HCT116 (cell line): ENCODE measurements around the gene ERGIC1. TPM values are rescaled to one million over a fixed set of nuclear protein-coding genes. Genes with fewer than 3 reads are reported as not detected.

Experiments used
- ATAC-seq: fragments of 200-7000 bp; cut with Tn5 transposase; 2 replicates; pipeline ENCODE4 v1.9.1; 2020; ENCODE audit warnings: mild to moderate bottlenecking, moderate library complexity
- BruUV-seq: library from RNA; stranded (reverse); fragments of 400-500 nt; replicated peaks from 2 replicates; lab custom pipeline; 2021; lab: Mats Ljungman, UMichigan
- CTCF ChIA-PET: fragments of 300-600 bp; sonication (Branson Sonifier 250); formaldehyde crosslinking; loops from one replicate; lab custom pipeline; 2021; ENCODE audit warnings: antibody characterized with exemption; lab: Charles Lee
- POLR2A ChIA-PET: fragments of 300-600, 350-600 bp; sonication (Branson Sonifier 250); formaldehyde crosslinking; loops from one replicate; lab custom pipeline; 2021; ENCODE audit warnings: antibody characterized with exemption; lab: Charles Lee
- RAD21 ChIA-PET, 2 experiments: fragments of 300-600 bp; sonication (Branson Sonifier 250); formaldehyde crosslinking; loops; one replicate each; lab custom pipeline; 2023; ENCODE audit warnings: low total read pairs in 2 of 2; ENCODE audit not compliant: uncharacterized antibody in 2 of 2, unreplicated experiment in 2 of 2, low non-redundant PET in 1 of 2; lab: Charles Lee
- DNase-seq: peaks from one replicate; pipeline ENCODE4 v3.0.0-alpha.2; 2010; ENCODE audit warnings: low read depth, low spot score
- H2AFZ ChIP-seq: fragments of 200-600 bp; shearing (Covaris generic), sonication (generic); 2 replicates; pipeline ENCODE4 v1.6.1; 2017; ENCODE audit warnings: low read depth, mixed run types, mixed read lengths, antibody characterized with exemption, low read length; ENCODE audit not compliant: poor library complexity, severe bottlenecking
- H3K27ac ChIP-seq: 2 replicates; pipeline ENCODE4 v1.5.1; 2012; ENCODE audit warnings: low read depth, low read length
- H3K27me3 ChIP-seq: fragments of 200-600 bp; sonication (generic); 2 replicates; pipeline ENCODE4 v1.6.1; 2016; ENCODE audit warnings: mixed run types, low read length, mixed read lengths; ENCODE audit not compliant: insufficient read depth
- H3K36me3 ChIP-seq, 2 experiments: fragments of 200-500 bp in 1 of 2; fragments of 200-600 bp in 1 of 2; sonication (Bioruptor generic) in 1 of 2; sonication (generic) in 1 of 2; 2 replicates each; pipeline versions ENCODE4 v1.5.1 to v1.6.1; 2014 to 2016; ENCODE audit warnings: low read length in 2 of 2, inconsistent platforms in 1 of 2, mixed read lengths in 1 of 2, mixed run types in 1 of 2; ENCODE audit not compliant: insufficient read depth in 2 of 2, control insufficient read depth in 1 of 2
- H3K4me1 ChIP-seq, 2 experiments: fragments of 200-600 bp in 1 of 2; sonication (generic) in 1 of 2; 2 replicates each; pipeline versions ENCODE4 v1.5.1 to v1.6.1; 2012 to 2017; ENCODE audit warnings: low read length in 2 of 2, inconsistent platforms in 1 of 2, mild to moderate bottlenecking in 1 of 2, mixed read lengths in 1 of 2, mixed run types in 1 of 2, moderate library complexity in 1 of 2; ENCODE audit not compliant: insufficient read depth in 2 of 2, control insufficient read depth in 1 of 2
- H3K4me2 ChIP-seq: fragments of 200-600 bp; sonication (generic); 2 replicates; pipeline ENCODE4 v1.6.1; 2017; ENCODE audit warnings: mixed run types, low read length, mixed read lengths
- H3K4me3 ChIP-seq, 2 experiments: fragments of 200-600 bp in 1 of 2; sonication (generic) in 1 of 2; replicated peaks in 1 of 2; 2 replicates each; pipeline ENCODE4 v1.5.1; 2011 to 2016; ENCODE audit warnings: low read length in 2 of 2, control low read depth in 1 of 2, low read depth in 1 of 2, mild to moderate bottlenecking in 1 of 2, mixed read lengths in 1 of 2, mixed run types in 1 of 2
- H3K79me2 ChIP-seq: fragments of 200-600 bp; sonication (generic); 2 replicates; pipeline ENCODE4 v1.6.1; 2017; ENCODE audit warnings: mild to moderate bottlenecking, mixed run types, low read length, moderate library complexity, mixed read lengths; ENCODE audit not compliant: insufficient read depth
- H3K9ac ChIP-seq: fragments of 200-600 bp; sonication (generic); 2 replicates; pipeline ENCODE4 v1.6.1; 2016; ENCODE audit warnings: low read length, mixed read lengths
- H3K9me2 ChIP-seq: fragments of 200-600 bp; sonication (generic), shearing (Covaris generic); 2 replicates; pipeline ENCODE4 v1.6.1; 2017; ENCODE audit warnings: mixed run types, mild to moderate bottlenecking, moderate library complexity; ENCODE audit not compliant: insufficient read depth
- H3K9me3 ChIP-seq, 2 experiments: fragments of 200-500 bp in 1 of 2; fragments of 200-600 bp in 1 of 2; sonication (Bioruptor generic) in 1 of 2; sonication (generic) in 1 of 2; 2 replicates each; pipeline ENCODE4 v1.6.1; 2014 to 2017; ENCODE audit warnings: low read length in 2 of 2, mixed read lengths in 2 of 2, inconsistent platforms in 1 of 2, low read depth in 1 of 2, mild to moderate bottlenecking in 1 of 2, mixed run types in 1 of 2, moderate library complexity in 1 of 2; ENCODE audit not compliant: control insufficient read depth in 1 of 2, insufficient read depth in 1 of 2
- H4K20me1 ChIP-seq: fragments of 200-600 bp; sonication (generic), shearing (Covaris generic); 2 replicates; pipeline ENCODE4 v1.6.1; 2017; ENCODE audit warnings: mixed run types, mild to moderate bottlenecking, moderate library complexity; ENCODE audit not compliant: insufficient read depth
- CEBPB ChIP-seq: IDR thresholded peaks from 2 replicates; pipeline ENCODE4 v1.6.1; 2012; ENCODE audit warnings: low read depth
- EGR1 ChIP-seq: IDR thresholded peaks from 2 replicates; pipeline ENCODE4 v1.6.1; 2012; ENCODE audit warnings: low read depth
- ELF1 ChIP-seq: IDR thresholded peaks from 2 replicates; pipeline ENCODE4 v1.6.1; 2012; ENCODE audit warnings: low read depth, borderline replicate concordance
- EZH2 ChIP-seq: fragments of 200-600 bp; sonication (generic); IDR thresholded peaks from 2 replicates; pipeline ENCODE4 v1.6.1; 2017; ENCODE audit warnings: antibody characterized with exemption, mixed run types
- FOSL1 ChIP-seq: IDR thresholded peaks from 2 replicates; pipeline ENCODE4 v1.6.1; 2012; ENCODE audit warnings: low read depth
- JUND ChIP-seq: IDR thresholded peaks from 2 replicates; pipeline ENCODE4 v1.6.1; 2012
- POLR2AphosphoS5 ChIP-seq: IDR thresholded peaks from 2 replicates; pipeline ENCODE4 v1.6.1; 2011; ENCODE audit warnings: mild to moderate bottlenecking, low read depth, low read length, moderate library complexity
- SIN3A ChIP-seq: IDR thresholded peaks from 2 replicates; pipeline ENCODE4 v1.6.1; 2012; ENCODE audit warnings: low read depth
- SRF ChIP-seq: IDR thresholded peaks from 2 replicates; pipeline ENCODE4 v1.6.1; 2012; ENCODE audit warnings: low read depth
- YY1 ChIP-seq: IDR thresholded peaks from 2 replicates; pipeline ENCODE4 v1.6.1; 2011; ENCODE audit warnings: low read length, low read depth, moderate library complexity, mild to moderate bottlenecking; ENCODE audit not compliant: insufficient replicate concordance; ENCODE audit errors: extremely low read depth
- ZFX ChIP-seq: fragments of 450-650 bp; IDR thresholded peaks from 2 replicates; pipeline ENCODE4 v1.6.1; 2017
- ZNF274 ChIP-seq: fragments of 200-500 bp; sonication (Bioruptor generic); IDR thresholded peaks from 2 replicates; pipeline ENCODE4 v1.6.1; 2014; ENCODE audit warnings: mild to moderate bottlenecking, low read depth, low read length, inconsistent platforms
- intact Hi-C: fragments of 100-400 bp; cut with micrococcal nuclease; formaldehyde crosslinking; loops from 2 replicates; pipeline ENCODE4 v1.10.0; 2022
- total RNA-seq: library from RNA; stranded (reverse); gene quantifications from one replicate; pipeline ENCODE4 v1.2.1, GENCODE V29; 2021; ENCODE audit not compliant: unreplicated experiment
- TF ChIP-seq, protein P1 (sequence below): IDR thresholded peaks from 2 replicates; pipeline ENCODE4 v1.6.1; 2012
- TF ChIP-seq, protein P2 (sequence below), 3 experiments: fragments of 200-600 bp in 1 of 3; sonication (generic) in 1 of 3; IDR thresholded peaks in 2 of 3; conservative IDR thresholded peaks in 1 of 3; 2 replicates each; pipeline ENCODE4 v1.5.1; 2012 to 2017; ENCODE audit warnings: low read depth in 2 of 3, low read length in 2 of 3, antibody characterized with exemption in 1 of 3, borderline replicate concordance in 1 of 3, control low read depth in 1 of 3, mild to moderate bottlenecking in 1 of 3, mixed read lengths in 1 of 3, mixed run types in 1 of 3, moderate library complexity in 1 of 3; ENCODE audit not compliant: insufficient read depth in 1 of 3
- TF ChIP-seq, protein P3 (sequence below): IDR thresholded peaks from 2 replicates; pipeline ENCODE4 v1.6.1; 2012; ENCODE audit warnings: low read depth

The ERGIC1 gene
- total RNA-seq, 1 experiment from 2014 or later: 73.3 TPM

DNA sequence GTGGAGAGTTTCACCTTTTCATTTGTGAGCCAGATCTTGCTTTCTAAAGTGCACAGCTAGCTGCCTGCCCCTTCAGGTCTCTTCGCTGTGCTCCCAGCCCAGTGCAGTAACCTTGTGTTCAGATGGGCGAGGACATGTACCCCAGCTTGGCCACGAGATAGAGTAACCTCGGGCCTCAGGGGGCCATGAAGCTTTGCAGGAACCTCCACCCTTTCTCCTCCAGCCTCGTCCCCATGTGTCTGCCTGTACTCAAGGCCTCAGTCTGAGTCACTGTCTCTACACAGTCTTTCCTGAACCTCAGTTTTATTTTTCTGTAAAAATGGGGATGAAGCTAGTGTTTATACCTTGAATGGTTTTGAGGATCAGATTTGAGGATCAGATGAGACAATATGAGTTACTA, 37.9 kb downstream of the ERGIC1 start:
- BruUV-seq: no TSS peak
- DNase-seq (no peak), ATAC-seq (no peak)
- H3K4me2 ChIP-seq: no peak overlapping the region
- TF ChIP-seq ELF1 (no peak), ZNF274 (no peak), CEBPB (no peak), EZH2 (no peak), YY1 (no peak), POLR2AphosphoS5 (no peak), ZFX (no peak), SRF (no peak), EGR1 (no peak), JUND (no peak), SIN3A (no peak), FOSL1 (no peak)
- TF ChIP-seq, protein P1, sequence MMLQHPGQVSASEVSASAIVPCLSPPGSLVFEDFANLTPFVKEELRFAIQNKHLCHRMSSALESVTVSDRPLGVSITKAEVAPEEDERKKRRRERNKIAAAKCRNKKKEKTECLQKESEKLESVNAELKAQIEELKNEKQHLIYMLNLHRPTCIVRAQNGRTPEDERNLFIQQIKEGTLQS: no peak
- TF ChIP-seq, protein P2, sequence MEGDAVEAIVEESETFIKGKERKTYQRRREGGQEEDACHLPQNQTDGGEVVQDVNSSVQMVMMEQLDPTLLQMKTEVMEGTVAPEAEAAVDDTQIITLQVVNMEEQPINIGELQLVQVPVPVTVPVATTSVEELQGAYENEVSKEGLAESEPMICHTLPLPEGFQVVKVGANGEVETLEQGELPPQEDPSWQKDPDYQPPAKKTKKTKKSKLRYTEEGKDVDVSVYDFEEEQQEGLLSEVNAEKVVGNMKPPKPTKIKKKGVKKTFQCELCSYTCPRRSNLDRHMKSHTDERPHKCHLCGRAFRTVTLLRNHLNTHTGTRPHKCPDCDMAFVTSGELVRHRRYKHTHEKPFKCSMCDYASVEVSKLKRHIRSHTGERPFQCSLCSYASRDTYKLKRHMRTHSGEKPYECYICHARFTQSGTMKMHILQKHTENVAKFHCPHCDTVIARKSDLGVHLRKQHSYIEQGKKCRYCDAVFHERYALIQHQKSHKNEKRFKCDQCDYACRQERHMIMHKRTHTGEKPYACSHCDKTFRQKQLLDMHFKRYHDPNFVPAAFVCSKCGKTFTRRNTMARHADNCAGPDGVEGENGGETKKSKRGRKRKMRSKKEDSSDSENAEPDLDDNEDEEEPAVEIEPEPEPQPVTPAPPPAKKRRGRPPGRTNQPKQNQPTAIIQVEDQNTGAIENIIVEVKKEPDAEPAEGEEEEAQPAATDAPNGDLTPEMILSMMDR (IDR thresholded peaks at IDR 0.05 in 2 of 3, conservative IDR thresholded peaks at IDR 0.05 in 1 of 3; ENCODE audit: borderline replicate concordance in 1 of 3, insufficient read depth in 1 of 3, low read depth in 2 of 3, low read length in 2 of 3): no peak
- TF ChIP-seq, protein P3, sequence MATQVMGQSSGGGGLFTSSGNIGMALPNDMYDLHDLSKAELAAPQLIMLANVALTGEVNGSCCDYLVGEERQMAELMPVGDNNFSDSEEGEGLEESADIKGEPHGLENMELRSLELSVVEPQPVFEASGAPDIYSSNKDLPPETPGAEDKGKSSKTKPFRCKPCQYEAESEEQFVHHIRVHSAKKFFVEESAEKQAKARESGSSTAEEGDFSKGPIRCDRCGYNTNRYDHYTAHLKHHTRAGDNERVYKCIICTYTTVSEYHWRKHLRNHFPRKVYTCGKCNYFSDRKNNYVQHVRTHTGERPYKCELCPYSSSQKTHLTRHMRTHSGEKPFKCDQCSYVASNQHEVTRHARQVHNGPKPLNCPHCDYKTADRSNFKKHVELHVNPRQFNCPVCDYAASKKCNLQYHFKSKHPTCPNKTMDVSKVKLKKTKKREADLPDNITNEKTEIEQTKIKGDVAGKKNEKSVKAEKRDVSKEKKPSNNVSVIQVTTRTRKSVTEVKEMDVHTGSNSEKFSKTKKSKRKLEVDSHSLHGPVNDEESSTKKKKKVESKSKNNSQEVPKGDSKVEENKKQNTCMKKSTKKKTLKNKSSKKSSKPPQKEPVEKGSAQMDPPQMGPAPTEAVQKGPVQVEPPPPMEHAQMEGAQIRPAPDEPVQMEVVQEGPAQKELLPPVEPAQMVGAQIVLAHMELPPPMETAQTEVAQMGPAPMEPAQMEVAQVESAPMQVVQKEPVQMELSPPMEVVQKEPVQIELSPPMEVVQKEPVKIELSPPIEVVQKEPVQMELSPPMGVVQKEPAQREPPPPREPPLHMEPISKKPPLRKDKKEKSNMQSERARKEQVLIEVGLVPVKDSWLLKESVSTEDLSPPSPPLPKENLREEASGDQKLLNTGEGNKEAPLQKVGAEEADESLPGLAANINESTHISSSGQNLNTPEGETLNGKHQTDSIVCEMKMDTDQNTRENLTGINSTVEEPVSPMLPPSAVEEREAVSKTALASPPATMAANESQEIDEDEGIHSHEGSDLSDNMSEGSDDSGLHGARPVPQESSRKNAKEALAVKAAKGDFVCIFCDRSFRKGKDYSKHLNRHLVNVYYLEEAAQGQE: no peak
- intact Hi-C loops: no loop called here
- RAD21 ChIA-PET: no interaction called here
- CTCF ChIA-PET: no interaction called here
- H3K9me3 ChIP-seq: no peaks in the 10 kb centered on the region
- H3K27me3 ChIP-seq: no peaks in the 10 kb centered on the region
- POLR2A ChIA-PET: no interaction called here
- no peak overlapping the region for H2AFZ ChIP-seq
- no peaks in the 10 kb centered on the region for H3K36me3 ChIP-seq
- H3K4me1 ChIP-seq: peaks cover 35 to 40% of the 10 kb centered on the region in 2 experiments
- no peak overlapping the region for H3K4me3 ChIP-seq
- no peak overlapping the region for H3K9ac ChIP-seq
- H4K20me1 ChIP-seq: no peaks in the 10 kb centered on the region
- H3K27ac ChIP-seq: no peak overlapping the region
- no peaks in the 10 kb centered on the region for H3K9me2 ChIP-seq
- H3K79me2 ChIP-seq: peaks cover 3% of the 10 kb centered on the region; the same call in 1 of the 2 replicates
